NK-92 treated with Interleukin-12 subunit alpha and Interleukin-12 subunit beta, amount 100 ng/mL, for 24 hours (cell line): ENCODE data around the gene ANGPTL4.
"Not testable (repeated sequence)": the region's sequence is repeated elsewhere in the genome, so short reads cannot be mapped to it uniquely, and the experiment has no call there.

Experiments
- DNase-seq: peaks from one replicate; lab custom pipeline; 2025; lab: John Stamatoyannopoulos, UW

The ANGPTL4 gene

DNA sequence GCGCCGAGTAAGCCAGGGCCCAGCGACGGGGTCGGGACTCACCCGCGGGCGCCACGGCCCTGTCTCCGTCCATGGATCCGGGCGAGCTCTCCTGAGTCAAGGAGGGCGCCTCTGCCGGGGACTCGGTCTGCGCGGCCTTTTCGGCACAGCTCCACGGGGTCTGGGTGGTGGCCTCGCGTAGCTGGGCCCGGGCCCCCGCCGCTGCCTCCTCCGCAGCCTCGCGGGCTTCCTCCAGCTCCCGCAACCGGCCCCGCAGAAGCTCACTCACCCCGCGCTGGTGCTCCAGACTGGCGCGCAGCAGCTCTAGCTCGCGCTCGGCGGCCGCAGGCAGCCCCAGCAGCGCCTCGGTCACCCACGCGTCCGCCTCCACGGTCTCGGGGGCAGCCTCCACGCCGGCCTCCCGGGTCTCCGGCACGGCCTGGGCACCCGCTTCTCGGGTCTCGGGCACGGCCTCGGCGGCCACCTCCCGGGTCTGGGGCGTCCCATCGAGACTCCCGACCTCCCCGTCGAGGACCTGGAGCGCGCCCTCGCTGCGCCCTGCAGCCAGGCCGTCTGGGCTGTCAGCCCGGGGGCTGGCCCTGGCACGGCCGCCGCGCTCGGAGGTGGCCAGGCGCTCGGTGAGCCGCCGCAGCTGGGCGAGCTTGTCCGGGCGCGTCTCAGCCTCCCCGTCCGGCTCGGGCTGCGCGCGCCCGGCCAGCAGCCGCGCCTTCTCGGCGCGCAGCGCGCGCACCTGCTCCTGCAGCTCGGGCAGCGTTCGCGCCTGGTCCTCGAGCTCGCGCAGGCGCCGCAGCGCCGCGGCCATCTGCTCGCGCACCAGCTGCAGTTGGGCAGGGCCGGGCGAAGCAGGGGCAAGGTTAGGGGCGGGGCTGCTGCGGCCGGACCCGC is 29.3 kb upstream of the ANGPTL4 start:
- DNase-seq = no peak

DNA sequence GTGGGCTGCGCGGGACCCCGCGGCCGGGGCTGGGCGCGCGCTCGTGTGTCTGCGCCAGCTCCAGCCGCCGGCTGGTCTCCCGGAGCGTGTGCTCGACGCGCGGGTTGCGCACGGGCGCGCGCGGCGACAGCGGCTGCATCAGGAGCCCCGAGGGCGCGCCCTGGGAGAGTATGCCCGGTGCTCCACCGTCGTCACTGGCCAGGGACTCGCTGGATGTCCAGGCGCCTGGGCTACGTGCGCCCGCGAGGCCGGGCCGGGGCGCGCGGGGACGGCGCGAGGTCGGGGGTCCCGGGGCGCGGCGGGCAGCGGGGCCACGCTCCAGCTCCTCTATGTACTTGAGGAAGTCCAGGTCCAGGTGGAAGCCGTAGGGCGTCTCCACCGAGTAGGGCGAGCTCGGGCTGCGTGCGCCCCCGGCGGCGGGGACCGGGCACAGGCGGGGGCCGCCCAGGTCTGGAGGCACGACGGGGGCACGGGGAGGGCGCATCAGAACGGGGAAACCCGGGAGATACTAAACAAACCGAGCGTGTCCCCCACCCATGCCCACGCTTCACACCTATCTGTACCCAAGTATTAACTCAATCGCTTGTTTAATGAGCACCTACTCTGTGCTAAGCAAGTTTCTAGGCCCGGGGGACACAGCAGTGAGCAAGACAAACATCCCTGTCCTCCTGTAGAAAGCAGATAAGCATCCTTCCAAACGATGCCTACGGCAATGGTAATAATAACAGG is 28.4 kb upstream of the ANGPTL4 start:
- DNase-seq = no peak

DNA sequence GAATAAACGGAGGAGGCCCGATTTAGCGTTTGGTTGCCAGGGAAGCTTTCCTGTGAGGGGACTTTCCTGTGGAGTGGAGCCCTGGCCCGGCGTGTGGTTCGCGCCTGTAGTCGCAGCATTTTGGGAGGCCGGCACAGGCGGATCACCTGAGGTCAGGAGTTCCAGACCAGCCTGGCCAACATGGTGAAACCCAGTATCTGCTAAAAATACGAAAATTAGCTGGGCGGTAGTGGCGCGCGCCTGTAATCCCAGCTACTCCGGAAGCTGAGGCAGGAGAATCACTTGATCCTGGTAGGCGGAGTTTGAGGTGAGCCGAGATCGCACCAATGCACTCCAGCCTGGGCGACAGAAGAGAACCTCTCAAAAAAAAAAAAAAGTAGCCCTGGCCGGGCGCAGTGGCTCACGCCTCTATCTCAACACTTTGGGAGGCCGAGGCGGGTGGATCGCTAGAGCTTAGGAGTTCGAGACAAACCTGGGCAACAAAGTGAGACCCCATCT is 27.8 kb upstream of the ANGPTL4 start:
- DNase-seq = no peak

DNA sequence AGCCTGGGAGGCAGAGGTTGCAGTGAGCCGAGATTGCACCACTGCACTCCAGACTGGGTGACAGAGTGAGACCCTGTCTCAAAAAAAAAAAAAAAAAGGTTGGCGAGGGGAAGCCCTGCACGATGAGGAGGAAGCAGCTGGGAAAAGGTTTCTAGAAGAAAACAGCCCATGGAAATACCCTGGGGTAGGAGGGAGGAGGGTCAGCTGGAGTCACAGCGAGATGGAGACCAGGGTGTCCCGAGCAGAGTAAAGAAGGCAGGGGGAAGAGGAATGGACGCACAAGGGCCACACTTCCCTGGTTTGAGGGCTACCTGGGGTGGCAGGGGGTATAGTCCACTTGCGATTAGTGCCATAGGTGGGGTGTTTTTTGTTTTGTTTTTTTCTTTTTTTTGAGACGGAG is 27.3 kb upstream of the ANGPTL4 start:
- no peak for DNase-seq

DNA sequence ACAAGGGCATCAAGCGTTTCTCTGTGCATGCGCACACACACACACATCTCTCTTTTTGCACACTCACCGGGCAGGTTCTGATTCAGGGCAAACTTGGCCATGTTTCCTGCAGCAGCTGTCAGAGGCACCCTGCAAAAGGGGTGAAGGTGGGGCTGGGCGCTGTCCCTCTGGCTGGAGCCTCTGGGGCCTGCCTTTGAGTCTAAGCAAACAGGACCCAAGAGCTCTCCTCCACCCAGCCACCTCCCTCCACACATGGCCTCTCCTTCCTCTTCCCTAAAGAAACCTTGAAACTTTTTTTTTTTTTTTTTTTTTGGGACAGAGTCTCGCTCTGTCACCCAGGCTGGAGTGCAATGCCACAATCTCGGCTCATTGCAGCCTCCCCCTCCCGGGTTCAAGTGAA is 26.2 kb upstream of the ANGPTL4 start:
- no peak for DNase-seq

DNA sequence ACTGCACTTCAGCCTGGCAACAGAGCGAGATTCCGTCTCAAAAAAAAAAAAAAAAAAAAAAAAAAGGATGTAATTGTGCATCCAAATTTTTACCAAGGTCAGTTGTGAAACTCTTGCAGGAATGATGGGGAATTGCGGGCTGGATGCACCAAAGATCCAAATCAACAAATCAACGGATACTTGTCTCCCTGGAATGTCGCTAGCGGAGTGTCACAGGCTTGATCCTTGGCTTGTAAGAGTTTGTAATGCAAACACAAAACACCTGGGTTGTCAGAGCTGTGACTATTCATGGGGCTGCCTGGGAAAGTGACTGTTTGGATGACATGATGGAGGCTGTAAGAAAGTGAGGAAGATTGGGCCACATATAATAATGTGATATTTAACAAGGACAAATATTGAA is 25.1 kb upstream of the ANGPTL4 start:
- DNase-seq = no peak

DNA sequence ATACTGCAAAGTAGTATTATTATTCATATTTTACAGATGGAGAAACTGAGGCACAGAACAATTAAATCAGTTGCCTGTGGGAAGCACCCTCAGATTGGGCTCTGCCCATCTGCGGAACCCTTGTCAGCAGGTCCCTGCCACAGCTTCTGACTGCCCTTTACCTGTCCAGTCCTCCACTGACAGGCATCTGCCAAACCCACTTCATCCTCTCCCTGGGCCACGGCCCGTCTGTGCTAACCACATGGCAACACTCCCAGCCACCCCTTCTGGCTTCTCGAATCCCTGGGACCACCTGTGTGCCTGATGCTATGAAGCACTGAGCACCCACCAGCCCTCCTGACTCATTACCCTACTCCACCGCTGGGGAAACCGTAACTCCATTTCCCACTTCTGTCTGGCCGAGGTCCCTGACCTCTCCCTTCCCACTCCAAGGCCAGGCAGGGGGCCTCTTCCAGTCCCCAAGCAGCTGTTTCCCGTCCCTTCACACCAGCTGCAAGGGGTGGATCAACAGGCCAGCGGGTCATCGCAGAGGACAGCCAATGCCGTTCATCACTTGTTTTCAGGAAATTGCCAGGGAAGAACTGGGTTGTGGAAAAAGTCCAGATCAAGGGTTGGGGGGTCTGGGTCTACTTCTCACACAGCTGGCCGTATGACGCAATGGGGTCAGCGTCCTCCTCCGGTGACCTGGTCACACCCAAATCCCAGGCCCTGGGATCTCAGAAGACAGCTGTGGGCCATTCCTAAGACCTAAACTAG is 23.4 kb upstream of the ANGPTL4 start:
- no peak for DNase-seq

DNA sequence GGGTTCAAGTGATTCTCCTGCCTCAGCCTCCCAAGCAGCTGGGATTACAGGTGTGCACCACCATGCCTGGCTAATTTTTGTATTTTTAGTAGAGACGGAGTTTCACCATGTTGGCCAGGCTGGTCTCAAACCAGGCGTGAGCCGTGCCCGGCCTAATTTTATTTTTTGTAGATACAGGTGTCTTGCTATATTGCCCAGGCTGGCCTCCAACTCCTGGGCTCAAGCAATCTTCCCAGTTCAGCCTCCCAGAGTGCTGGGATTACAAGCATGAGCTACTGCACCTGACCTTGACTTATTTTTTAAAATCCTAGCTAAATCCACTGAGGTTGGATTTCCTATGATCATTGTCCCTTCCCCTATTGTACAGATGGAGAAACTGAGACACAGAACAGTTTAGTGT is 22.5 kb upstream of the ANGPTL4 start:
- not testable (repeated sequence) for DNase-seq

DNA sequence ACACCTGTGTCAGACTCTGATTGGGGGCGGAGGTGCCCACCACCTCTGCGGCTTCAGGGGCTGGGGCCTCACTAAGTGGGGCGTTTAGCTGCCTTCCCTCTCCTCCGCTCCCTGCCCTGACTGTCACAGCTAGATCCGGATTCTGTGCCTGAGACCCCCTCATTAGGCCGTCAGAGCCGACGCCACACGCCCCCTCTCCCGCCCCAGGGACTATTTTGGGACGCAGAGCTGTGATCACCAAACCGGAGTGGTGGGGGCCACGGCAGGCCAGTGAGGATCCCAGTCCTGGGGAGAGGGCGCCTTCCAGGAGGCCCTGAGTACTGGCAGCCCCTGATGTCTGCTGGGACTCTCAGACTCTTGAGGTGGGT is 21.7 kb upstream of the ANGPTL4 start:
- DNase-seq = no peak

DNA sequence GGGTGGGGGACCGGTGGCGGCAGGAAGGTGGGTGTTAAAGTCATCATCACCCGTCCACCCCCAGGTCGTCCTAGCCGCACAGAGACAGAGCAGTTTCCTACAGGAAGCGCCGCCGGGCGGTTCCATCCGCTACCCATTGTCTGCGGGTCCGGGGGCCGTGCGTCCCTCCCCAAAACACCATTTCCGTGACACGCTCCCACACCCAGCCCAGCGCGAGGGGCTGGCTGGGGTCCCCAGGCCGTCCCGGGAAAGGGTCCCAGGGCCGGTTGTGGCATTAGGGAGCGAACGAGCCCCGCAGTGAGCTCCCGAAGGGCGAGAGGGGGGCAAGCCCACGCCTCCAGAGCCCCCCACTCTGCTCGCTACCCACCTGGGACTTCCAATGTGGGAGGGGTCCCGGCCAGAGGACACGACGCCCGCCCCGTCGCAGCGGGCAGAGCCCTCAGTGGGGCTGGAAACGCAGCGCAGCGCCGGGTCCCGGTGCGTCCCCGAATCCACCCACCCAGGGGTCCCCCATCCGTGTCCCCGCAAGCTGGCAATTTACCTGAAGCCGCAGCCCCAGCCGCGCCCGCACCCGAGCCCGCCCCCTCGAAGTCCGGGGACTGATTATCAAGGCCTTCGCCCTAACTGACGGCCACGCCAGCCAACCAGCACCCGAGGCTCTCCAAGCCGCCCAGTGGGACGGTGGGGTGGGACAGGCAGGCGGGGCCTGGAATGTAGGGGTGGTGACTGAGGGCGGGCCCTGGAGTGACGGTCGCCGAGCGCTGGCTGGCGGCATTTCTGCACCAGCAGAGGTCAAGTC is 21.1 kb upstream of the ANGPTL4 start, which contains the start of gene KANK3:
Gene KANK3, minus strand, starts transcription at position 579 of the 799 bp plus-strand sequence. CDS start 5,434 bp downstream, outside the sequence.
- DNase-seq = no peak

DNA sequence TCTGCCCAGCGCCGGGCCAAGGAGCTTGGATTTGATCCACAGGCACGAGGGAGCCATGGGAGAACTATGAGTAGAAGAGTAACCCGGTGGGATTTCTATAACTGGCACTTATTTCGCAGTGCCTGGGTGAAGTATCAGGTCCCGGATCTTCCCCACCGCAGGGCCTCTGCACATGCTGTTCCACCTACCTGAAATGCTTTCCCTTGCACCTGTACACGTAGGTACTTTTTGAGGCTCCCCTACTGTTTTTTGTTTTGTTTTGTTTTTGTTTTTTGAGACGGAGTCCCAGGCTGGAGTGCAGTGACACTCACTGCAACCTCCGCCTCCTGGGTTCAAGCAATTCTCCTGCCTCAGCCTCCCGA is 20.5 kb upstream of the ANGPTL4 start:
- DNase-seq = no peak

DNA sequence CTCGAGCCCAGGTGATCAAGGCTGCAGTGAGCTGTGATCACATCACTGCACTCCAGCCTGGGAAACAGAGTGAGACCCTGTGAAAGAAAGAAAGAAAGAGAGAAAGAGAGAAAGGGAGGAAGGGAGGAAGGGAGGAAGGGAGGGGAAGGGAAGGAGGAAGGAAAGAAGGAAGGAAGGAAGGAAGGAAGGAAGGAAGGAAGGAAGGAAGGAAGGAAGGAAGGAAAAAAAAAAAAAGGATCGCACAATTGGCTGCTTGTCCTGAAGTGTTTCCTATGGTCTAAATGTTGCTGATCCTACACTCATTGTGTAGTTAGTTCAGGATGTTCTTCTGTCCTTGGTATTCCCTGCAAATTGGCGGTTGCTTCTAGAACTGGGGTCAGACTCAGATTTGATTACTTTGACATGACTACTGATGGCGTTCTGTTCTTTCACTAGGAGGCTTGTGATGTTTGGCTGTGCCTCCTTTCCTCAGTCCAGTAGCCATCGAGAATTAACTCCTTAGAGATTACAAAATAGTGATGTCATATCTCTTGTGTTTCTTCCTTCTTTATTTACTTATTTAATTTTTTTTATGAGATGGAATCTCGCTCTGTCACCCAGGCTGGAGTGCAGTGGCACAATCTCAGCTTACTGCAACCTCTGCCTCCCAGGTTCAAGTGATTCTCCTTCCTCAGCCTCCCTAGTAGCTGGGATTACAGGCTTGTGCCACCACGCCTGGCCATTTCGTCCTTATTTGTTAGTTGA is 14.2 kb upstream of the ANGPTL4 start:
- DNase-seq = not testable (repeated sequence)

DNA sequence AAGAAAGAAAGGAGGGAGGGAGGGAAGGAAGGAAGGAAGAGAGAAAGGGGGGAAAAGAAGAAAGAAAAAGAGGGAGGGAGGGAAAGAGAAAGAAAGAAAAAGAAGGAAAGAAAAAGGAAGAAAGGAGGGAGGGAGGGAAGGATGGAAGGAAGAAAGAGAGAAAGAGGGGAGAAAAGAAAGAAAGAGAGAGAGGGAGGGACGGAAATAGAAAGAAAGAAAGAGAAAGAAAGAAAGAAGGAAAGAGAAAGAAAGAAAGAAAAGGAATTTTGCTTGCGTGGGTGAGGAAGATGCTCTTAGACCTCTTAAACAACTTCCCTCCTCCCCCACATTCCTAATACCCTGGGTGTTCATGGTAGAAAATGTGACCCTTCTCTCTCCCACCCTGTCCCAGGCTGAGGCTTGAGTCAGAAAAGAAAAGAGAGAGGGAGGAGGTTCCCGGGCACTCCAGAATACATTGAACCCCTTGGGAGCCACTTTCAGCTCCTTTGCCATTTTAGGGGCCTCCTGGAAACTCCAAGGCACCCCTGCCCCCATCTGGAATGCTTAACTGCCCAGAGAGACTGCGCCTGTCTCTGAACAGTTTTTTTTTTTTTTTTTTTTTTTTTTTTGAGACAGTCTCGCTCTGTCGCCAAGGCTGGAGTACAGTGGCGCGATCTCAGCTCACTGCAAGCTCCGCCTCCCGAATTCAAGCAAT is 11.7 kb upstream of the ANGPTL4 start:
- no peak for DNase-seq

DNA sequence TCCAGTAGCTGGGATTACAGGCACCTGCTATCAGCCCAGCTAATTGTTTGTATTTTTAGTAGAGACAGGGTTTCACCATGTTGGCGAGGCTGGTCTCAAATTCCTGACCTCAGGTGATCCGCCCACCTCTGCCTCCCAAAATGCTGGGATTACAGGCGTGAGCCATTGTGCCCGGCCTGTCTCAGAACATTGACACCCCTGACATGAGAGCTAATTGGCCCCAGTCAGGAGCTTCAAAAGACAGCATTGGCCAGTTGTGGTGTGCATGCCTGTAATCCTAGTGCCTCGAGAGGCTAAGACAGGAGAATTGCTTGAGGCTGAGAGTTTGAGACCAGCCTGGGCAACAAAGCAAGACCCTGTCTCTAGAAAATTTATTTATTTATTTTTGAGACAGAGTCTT is 11.1 kb upstream of the ANGPTL4 start:
- not testable (repeated sequence) for DNase-seq

DNA sequence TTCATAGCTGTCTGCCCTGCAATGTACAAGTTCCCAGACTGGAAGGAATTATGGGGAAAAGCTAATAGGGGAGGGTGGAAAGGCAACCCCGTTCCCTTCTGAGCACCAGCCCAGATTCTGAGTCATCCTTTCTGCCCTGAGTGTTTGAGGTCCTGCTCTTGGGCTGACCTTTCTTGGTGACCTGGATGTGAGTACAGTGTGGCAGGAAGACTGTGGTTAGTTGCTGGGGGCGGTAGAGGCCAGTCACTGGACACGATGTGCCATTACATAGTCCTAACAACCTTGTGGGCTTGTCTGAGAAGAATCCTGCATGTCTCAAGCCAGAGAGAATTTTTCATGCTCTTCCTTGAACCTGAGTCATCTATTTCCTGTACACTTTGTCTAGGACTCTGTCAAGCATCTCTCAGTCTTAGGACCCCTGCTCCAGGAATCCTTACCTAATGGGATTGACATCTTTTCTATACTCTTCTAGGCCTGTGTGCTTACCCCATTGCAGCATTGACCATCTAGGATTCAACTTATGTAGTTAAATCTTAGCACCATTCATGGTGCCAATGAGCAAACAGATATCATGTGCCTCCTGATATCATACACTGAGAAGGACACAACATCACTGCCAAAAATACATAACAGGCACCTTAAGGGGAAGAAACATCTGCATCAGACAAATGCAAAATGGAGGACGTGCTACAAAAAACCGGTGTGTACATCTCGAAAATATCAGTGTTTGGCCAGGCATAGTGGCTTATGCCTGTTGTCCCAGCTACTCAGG is 8.1 kb upstream of the ANGPTL4 start:
- peak; percentile 46 for DNase-seq

DNA sequence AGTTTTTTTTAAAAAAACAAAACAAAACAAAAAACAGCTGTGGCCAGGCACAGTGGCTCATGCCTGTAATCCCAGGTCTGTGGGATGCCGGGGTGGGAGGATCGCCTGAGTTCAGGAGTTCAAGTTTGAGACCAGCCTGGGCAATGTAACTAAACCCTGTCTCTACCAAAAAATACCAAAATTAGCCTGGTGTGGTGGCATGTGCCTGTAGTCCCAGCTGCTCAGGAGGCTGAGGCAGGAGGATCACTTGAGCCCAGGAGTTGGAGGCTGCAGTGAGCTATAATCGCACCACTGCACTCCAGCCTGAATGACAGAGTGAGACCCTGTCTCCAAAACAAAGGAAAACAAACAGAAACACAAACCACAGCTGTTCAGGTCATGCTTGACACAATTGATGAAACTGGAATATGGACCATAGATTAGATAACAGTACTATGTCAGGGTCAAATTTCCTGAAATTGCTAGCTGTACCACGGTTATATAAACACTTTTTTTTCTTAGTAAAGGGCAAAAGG is 6.9 kb upstream of the ANGPTL4 start:
- no peak for DNase-seq

DNA sequence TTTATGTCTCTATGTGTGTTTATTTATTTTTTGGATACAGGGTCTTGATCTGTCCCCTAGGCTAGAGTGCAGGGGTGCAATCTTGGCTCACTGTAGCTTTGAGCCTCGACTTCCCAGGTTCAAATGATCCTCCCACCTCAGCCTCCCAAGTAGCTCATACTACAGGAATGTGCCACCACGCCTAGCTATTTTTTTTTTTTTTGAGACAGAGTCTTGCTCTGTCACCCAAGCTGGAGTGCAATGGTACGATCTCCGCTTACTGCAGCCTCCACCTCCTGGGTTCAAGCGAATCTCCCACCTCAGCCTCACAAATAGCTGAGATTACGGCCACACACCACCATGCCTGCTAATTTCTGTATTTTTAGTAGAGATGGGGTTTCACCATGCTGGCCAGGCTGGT is 5.0 kb upstream of the ANGPTL4 start:
- DNase-seq = no peak

DNA sequence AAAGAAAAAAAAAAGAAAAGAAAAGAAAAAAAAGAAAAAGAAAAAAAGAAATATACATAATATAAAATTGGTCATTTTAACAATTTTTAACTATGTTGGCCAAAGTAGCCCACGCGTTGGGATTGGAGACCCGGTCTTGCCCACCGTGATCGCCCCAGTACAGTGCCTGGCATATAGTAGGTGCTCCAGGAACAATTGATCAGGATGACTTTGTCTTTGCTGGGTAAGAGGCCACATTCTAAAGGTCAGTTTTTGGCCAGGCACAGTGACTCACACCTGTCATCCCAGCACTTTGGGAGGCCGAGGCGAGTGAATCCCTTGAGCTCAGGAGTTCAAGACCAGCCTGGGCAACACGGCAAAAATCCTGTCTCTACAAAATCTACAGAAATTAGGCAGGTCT is 3.8 kb upstream of the ANGPTL4 start:
- no peak for DNase-seq
